Activated CD4-positive, alpha-beta T cell treated with anti-CD3 and anti-CD28 coated beads for 24 hours (primary cell): Measurements from ENCODE around the gene RFX8.
"Not testable (repeated sequence)": the region's sequence is repeated elsewhere in the genome, so short reads cannot be mapped to it uniquely, and the experiment has no call there.

Experiments used
- DNase-seq, 2 donors: peaks; one replicate each; pipeline ENCODE4 v3.0.0-alpha.2; 2020; ENCODE audit warnings: low read depth in 2 of 2

RFX8 gene

DNA sequence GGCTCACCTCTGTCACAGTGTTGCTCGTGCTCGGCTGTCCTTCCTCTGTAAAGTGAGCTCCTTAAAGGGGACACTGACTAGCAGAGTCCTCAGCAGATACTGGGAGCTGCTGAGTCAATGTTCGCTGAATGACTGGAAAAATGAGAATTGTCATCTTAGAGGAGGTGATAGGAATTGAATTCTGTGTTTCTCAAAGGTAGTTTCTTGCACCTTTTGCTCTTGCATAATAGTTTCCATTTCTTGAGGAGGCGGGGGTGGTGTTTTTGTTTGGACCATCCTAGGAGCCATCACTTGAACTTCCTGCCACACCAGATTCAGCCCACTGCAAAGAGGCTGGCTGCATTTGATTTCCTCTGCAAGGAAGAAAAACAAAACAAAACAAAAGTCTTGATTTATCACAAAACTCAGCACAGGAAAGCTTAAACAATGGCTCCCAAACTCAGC is 11.4 kb upstream of the RFX8 start:
- no peak for DNase-seq

GRCh38 chr2:101485856-101486255 is 10.9 kb upstream of the RFX8 start:
- no peak for DNase-seq

DNA sequence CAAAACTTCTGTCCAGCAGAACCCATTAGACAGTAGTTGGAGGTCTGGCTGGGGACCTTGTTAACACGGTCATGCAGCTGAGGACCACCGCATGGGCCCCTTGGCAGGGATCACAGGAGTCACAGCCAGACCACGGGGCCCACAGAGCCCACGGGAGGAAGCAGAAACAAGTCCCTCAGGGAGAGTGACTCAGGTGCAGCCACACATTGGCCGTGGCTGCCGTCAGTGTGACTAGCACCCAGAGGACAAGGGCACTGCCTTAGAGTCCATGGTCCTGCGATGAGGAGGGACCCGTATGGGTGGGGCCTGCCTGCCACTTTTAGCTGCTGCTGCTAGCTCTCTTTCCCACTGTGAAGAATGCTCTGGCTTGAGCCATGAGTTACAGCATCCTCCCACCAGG is 5.9 kb upstream of the RFX8 start:
- no peak for DNase-seq

- no peak for DNase-seq
Measured at GRCh38 chr2:101479810-101480209, 4.9 kb upstream of the RFX8 start.

DNA sequence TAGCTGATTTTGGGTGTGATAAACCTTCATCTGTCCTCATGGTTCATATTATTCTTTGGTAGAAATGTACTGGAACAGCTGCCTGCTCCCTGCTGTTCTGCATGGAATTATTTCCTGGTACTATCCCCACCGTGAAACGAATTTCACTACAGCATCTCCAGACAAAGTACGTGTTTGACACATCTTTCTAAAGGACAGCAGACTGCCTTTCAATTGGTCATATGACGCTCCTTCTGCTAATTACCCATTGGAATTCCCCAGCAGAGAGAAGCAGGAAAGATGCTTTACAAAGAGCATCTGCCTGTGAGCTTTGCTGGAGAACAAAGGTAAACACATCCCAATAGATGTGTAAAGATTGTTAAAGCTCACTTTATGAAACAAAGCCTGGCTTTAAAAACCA is 4.4 kb upstream of the RFX8 start:
- DNase-seq, result no peak

DNA sequence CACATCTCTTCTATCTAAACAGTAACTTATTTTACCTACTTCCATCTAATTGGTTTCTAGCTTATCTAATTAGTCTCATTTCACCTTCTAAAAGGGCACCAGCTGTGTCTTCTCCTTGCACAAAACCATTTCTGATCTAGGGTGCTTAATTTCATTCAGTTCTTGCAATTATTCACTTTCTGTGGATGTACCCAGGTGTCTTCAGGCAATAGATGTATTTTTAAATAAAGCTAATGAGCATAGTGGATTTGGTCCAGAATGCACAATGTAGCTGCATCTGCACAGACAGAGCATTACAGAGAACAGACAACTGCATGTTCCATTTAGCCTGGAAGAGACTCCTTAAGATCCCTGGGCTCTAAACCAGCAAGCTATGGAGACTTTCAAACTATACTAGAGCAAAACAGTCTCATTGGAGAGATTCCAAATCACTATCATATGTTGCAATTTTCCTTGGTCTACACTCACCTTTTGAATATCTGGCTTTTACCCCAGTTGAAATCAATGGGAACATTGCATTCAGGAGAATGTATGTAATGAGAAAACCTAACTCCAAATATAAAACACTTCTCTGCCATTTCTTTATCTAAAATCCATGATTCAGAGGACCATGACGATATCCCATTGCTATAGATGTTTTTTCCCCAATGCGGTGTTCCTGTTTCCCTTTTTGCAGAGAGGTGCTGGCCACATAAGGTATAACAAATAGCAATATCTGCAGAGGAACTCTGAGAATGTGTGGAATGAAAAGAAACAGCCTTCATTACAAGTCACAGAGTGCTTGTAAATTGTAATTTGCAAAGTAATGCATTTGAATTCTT is 3.5 kb upstream of the RFX8 start:
- no peak for DNase-seq

DNA sequence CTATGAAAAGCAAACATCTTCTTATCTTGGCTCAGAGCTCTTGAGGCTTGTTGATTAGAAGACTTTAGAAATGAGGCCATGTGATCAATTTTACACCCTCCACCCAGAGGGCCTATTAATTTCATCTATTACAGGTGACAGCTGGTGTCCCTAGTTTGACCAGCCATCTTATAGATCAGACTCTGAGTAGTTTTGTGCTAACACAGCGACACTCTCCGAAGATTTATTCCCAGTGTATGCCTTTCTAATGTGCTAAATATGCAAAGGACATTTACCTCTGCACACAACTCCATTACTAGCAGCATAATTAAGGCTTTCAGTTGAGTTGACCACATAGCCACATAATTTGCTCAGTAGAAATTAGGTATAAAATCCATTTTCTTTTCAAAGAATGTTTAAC is 2.6 kb upstream of the RFX8 start:
- no peak for DNase-seq

DNA sequence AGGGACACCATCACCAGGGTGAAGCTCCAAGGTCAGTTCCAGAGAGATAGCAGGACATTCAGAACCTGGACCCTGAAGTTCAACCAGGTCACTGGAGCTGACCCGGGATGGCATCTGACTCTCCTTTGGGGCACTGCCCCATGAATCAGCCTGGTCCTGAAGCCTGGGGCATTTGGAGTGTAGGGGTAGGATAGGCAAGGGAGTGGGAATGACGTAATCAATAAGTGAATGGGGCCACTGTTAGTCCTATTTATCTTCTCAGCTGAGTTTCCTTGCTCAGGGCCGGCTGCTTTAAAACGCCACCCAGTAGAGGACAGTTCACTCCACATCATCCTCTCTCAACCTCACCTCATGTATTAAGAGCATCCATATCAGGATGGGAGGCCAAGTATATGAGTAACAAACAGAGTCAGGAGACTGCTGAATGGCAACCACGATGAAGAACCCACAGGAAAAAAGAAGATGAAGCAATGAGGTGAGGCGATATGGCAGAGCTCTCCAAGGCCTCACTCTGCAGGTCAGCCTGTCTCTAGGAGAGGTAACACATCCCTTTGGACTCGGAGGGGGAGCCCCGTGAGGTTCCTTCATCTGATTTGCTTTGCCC is 1.8 kb upstream of the RFX8 start:
- no peak for DNase-seq

- DNase-seq, result peak in 1 of 2 donors; percentile 19
Measured at GRCh38 chr2:101473911-101474701, 806 bp downstream of the RFX8 start.

- DNase-seq, result no peak
Measured at GRCh38 chr2:101473591-101473910, 1.4 kb downstream of the RFX8 start.

DNA sequence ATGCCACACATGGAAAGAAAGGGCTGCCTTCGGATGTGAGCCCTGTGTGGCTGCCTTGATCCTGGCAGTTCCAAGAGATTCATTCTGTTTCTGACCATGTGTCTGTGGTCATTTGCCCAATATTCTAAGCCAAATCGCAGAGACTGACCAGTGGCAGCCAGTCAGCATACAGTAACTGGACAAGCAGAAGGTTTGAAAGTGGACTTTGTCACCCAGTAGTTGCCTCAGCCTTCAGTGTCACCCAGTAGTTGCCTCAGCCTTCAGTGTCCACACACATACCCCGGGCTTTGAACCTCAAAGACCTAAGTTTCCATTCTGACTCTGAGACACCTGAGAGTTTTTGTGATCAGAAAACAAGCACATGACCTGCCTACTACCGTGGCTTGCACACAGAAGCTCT is 5.0 kb downstream of the RFX8 start:
- DNase-seq, result no peak

DNA sequence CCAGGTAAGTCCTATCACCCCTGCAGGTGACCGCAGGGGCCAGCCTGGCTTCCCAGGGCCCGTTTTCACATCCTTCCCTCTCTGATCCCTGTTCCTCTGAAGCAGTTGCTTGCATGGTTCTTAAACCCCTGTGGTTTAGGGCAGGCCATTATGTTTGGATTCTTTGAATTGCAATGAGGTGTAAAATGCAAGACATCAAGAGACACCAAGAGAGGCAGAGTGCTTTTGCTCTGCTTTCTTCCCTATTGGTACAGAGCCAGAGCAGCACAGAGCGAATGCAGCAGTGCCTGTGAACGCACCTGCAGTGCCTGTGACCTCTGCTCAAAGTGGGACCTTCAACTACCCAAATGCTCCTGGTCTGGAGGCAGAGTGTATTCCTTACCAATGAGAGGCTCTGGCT is 7.6 kb downstream of the RFX8 start:
- no peak for DNase-seq

DNA sequence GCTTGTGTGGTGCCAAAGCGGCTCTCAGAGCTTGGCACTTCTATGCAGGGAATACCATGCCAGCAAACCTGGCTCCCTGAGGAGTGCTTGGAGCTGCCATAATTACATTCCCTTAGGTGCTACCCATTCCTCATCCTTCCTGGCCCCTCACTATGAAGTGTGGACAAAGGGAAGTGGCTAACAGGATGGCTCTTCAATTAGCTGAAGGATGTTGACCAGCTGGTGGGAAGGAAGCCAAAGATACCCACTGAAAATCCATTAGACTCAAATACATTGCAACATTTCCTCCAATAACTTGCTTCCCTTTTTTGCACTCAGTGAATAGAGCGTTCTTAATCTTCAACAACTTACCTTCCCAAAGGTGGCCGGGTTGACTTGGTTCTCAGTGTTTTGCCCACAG is 8.5 kb downstream of the RFX8 start:
- no peak for DNase-seq

GRCh38 chr2:101464841-101465240 is 10.1 kb downstream of the RFX8 start:
- no peak for DNase-seq

GRCh38 chr2:101463911-101464641 is 10.8 kb downstream of the RFX8 start:
- DNase-seq, result no peak

DNA sequence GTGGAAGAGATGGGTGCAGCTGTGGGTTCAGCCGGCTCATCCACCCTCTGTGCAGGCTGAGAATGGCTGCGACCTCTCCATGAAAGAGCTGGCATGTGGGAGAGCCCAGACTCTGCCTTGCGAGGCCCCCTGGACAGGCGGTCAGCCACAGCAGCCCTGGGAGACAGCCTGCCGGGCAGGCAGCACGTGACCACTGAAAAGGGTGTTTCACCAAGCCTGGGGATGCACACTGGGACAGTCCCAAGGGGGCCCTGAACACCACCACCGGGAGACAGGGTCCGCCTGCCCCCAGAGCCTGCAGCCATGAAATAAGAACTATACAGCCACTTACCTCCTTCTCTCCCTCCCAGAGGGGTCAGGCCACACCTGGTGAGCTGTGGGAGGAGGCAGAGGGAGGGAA is 11.5 kb downstream of the RFX8 start:
- no peak for DNase-seq

GRCh38 chr2:101461381-101461780 is 13.5 kb downstream of the RFX8 start:
- no peak for DNase-seq

DNA sequence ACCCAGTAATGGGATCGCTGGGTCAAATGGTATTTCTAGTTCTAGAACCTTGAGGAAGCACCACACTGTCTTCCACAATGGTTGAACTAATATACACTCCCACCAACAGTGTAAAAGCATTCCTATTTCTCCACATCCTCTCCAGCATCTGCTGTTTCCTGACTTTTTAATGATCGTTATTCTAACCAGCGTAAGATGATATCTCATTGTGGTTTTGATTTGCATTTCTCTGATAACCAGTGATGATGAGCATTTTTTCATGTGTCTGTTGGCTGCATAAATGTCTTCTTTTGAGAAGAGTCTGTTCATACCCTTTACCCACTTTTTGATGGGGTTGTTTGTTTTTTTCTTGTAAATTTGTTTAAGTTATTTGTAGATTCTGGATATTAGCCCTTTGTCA is 20.5 kb downstream of the RFX8 start:
- DNase-seq, result not testable (repeated sequence)

GRCh38 chr2:101450965-101451364 is 23.9 kb downstream of the RFX8 start:
- no peak for DNase-seq

GRCh38 chr2:101446869-101447268 is 28.0 kb downstream of the RFX8 start:
- no peak for DNase-seq

DNA sequence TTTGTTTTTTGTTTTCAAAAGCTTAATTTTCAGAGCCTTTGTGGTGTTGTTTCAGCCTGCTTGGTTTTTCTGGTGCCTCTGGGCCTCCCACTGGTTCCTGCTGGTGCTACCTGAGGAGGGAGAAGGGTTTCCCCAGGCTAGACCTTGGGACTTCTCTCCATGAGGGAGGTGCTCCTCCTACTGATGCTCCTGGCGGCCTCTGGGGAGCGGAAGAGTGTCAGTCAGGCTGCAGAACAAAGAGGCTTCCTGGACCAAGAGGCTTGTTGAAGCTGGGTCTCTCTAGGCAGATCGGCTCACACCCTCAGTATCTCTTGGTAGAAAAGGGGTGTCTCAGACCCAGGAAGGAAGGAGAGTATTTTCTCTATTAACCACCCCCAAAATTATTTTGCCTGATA is 32.2 kb downstream of the RFX8 start:
- no peak for DNase-seq

DNA sequence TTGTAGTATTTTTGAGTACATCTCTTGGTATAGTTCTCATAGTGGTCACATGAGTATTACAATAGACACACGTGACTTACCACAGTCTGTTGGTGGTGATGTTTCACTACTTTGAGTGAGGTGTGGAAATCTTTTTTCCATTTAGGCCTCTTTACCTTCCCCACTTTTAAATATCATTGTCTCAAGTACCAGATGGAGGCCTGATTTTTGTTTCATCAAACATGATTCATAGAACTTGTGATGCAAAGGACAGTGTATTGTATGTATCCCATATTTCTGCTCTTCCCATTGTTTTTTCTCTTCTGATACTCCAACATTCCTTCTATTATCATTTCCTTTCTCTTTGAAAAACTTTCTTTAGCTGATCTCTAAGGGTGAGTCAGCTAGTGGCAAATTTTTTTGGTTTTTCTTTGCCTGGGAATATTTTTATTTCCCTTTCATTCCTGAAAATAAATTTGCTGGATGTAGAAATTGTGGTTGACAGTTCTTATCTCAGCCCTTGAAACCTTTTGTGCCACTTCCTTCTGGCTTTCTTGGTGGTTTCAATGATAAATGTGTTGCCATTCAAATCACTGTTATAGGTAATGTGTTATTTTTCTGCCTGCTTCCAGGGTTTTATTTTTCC is 32.8 kb downstream of the RFX8 start:
- no peak for DNase-seq
